HG02571 (cell line): ENCODE data around the gene ZNF10.

ENCODE experiments used
- ATAC-seq: cut with Tn5 transposase; IDR thresholded peaks from one replicate; pipeline ENCODE4 v1.9.1; 2021; ENCODE audit warnings: mild to moderate bottlenecking, moderate library complexity; ENCODE audit not compliant: unreplicated experiment

Gene ZNF10

DNA sequence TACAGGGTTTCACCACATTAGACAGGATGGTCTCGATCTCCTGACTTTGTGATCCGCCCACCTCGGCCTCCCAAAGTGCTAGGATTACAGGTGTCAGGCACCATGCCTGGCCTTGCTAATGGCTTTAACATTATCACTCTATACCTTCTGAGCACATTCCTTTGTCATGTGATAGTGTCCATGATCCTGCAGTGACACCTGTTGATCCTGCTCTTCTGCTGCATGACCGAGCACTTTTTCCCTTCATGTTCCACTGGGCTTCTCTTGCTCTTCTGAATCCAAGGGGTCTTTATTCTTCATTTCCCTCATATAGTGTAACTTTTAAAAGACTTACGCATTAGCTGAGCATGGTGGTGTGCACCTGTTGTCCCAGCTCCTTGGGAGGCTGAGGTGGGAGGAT lies 62.4 kb downstream of the ZNF10 start:
- no peak for ATAC-seq

DNA sequence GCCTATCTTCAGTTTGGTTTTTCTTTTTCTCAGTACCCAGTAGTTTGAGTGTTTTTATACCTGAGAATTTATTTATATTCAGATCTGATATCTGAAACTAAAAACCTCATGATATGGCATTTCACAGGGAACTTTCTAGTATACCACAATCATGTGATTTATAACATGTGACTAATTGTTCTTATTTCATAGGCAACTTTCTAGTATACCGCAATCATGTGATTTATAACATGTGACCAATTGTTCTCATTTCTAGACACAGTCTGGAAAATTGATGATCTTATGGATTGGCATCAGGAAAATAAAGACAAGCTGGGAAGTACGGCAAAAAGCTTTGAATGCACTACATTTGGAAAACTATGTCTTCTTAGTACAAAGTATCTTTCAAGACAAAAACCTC lies 71.5 kb downstream of the ZNF10 start:
- ATAC-seq: no peak

DNA sequence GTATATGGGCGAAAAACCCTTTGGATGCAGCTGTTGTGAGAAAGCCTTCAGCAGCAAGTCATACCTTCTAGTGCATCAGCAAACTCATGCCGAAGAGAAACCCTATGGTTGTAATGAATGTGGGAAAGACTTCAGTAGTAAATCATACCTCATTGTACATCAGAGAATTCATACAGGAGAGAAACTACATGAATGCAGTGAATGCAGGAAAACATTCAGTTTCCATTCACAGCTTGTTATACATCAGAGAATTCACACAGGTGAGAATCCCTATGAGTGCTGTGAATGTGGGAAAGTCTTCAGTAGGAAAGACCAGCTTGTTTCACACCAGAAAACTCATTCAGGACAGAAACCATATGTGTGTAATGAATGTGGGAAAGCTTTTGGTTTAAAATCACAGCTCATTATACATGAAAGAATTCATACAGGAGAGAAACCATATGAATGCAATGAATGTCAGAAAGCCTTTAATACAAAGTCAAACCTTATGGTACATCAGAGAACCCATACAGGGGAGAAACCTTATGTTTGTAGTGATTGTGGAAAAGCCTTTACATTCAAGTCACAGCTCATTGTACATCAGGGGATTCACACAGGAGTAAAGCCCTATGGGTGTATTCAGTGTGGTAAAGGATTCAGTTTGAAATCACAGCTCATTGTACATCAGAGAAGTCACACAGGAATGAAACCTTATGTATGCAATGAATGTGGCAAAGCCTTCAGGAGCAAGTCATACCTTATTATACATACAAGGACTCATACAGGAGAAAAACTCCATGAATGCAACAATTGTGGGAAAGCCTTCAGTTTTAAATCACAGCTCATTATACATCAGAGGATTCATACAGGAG lies 72.3 kb downstream of the ZNF10 start:
- no peak for ATAC-seq

DNA sequence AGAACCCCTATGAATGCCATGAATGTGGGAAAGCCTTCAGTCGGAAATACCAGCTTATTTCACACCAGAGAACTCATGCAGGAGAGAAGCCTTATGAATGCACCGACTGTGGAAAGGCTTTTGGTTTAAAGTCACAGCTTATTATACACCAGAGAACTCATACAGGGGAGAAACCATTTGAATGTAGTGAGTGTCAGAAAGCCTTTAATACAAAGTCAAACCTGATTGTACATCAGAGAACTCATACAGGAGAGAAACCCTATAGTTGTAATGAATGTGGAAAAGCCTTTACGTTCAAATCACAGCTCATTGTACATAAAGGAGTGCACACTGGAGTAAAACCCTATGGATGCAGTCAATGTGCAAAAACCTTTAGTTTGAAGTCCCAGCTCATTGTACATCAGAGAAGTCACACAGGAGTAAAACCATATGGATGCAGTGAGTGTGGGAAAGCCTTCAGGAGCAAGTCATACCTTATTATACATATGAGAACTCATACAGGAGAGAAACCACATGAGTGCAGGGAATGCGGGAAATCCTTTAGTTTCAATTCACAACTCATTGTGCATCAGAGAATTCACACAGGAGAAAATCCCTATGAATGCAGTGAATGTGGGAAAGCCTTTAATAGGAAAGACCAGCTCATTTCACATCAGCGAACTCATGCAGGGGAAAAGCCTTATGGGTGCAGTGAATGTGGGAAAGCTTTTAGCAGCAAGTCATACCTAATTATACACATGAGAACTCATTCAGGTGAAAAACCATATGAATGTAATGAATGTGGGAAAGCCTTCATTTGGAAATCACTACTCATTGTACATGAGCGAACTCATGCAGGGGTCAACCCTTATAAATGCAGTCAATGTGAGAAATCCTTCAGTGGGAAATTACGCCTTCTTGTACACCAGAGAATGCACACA lies 73.2 kb downstream of the ZNF10 start:
- ATAC-seq: no peak

DNA sequence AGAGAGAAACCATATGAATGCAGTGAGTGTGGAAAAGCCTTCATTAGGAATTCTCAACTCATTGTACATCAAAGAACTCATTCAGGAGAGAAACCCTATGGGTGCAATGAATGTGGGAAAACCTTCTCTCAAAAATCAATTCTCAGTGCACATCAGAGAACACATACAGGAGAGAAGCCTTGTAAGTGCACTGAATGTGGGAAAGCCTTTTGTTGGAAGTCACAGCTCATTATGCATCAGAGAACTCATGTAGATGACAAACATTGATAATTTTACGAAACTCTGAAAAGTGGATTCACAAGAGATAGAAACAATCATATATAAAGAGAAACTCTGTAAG lies 73.8 kb downstream of the ZNF10 start:
- ATAC-seq: no peak

DNA sequence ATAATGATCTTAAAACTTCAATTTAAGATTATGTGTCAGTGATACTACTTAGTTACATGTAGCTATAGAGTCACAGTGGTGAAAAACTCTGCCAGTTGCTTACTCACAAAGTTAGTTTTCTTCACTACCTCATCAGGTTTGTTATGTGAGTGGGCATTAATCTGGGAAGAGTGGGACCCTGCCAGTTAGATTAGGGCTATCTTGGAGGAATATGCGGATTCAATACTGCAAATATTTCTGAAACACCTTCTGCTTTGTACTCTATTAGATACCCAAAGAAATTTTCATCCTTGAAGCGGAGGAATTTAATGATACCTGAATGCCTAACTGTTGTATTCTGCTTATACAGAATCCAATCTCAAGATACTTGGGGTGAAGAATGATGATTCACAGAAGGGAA lies 76.0 kb downstream of the ZNF10 start:
- no peak for ATAC-seq
